Measurements from ENCODE around the gene SPINT2.

Gene SPINT2

GRCh38 chr19:38273499-38273898 lies 9.1 kb downstream of the SPINT2 start:
- TF ChIP-seq, protein P1, sequence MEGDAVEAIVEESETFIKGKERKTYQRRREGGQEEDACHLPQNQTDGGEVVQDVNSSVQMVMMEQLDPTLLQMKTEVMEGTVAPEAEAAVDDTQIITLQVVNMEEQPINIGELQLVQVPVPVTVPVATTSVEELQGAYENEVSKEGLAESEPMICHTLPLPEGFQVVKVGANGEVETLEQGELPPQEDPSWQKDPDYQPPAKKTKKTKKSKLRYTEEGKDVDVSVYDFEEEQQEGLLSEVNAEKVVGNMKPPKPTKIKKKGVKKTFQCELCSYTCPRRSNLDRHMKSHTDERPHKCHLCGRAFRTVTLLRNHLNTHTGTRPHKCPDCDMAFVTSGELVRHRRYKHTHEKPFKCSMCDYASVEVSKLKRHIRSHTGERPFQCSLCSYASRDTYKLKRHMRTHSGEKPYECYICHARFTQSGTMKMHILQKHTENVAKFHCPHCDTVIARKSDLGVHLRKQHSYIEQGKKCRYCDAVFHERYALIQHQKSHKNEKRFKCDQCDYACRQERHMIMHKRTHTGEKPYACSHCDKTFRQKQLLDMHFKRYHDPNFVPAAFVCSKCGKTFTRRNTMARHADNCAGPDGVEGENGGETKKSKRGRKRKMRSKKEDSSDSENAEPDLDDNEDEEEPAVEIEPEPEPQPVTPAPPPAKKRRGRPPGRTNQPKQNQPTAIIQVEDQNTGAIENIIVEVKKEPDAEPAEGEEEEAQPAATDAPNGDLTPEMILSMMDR (IDR thresholded peaks at IDR 0.05; ENCODE audit: low read depth, low read length, missing control alignments) = no peak
- no peaks in the 10 kb centered on the region for H3K27me3 ChIP-seq (replicated peaks)
- in situ Hi-C loops (cut with HindIII; ENCODE audit: low pct_ligation_motif_present, low sequenced_read_pairs) = no loop called here
- no peaks in the 10 kb centered on the region for H3K36me3 ChIP-seq (replicated peaks)
- no peak overlapping the region for H3K4me3 ChIP-seq (ENCODE audit: low read depth, low read length)
- H3K27ac ChIP-seq = no peak overlapping the region
- no peak for DNase-seq

DNA sequence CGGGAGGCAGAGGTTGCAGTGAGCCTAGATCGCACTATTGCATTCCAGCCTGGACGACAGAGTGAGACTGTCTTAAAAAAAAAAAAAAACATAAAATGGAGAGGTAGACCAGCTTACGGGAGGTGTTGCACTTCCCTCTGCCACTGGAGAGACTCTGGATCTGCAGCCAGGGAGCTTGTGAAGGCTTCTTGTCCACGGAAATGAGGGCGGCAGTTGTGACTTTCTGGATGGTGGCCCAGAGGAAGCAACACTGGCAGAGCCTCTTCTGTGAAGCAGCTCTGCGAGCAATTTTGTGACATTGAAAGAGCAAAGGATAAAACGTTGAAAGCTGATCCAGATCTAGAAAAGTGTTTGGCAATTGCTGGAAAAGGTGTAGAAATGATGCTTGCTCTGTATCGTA lies 10.4 kb downstream of the SPINT2 start:
- in situ Hi-C loops (cut with HindIII; ENCODE audit: low pct_ligation_motif_present, low sequenced_read_pairs) = no loop called here
- no peak for DNase-seq
- TF ChIP-seq, protein P1 (IDR thresholded peaks at IDR 0.05; ENCODE audit: low read depth, low read length, missing control alignments) = no peak
- no peaks in the 10 kb centered on the region for H3K27me3 ChIP-seq (replicated peaks)
- H3K4me3 ChIP-seq (ENCODE audit: low read depth, low read length) = no peak overlapping the region
- H3K36me3 ChIP-seq (replicated peaks) = no peaks in the 10 kb centered on the region
- no peak overlapping the region for H3K27ac ChIP-seq

- TF ChIP-seq, protein P1 (IDR thresholded peaks at IDR 0.05; ENCODE audit: low read depth, low read length, missing control alignments) = no peak
- Histone ChIP-seq H3K4me3 (ENCODE audit: low read depth, low read length) (no peak overlapping the region), H3K36me3 (replicated peaks) (no peaks in the 10 kb centered on the region), H3K27me3 (replicated peaks) (no peaks in the 10 kb centered on the region), H3K27ac (no peak overlapping the region)
- in situ Hi-C loops (cut with HindIII; ENCODE audit: low pct_ligation_motif_present, low sequenced_read_pairs) = no loop called here
- DNase-seq = no peak
Measured at GRCh38 chr19:38276942-38277517, 12.7 kb downstream of the SPINT2 start.

- Histone ChIP-seq H3K4me3 (ENCODE audit: low read depth, low read length) (no peak overlapping the region), H3K27me3 (replicated peaks) (no peaks in the 10 kb centered on the region), H3K36me3 (replicated peaks) (no peaks in the 10 kb centered on the region), H3K27ac (no peak overlapping the region)
- in situ Hi-C loops (cut with HindIII; ENCODE audit: low pct_ligation_motif_present, low sequenced_read_pairs) = no loop called here
- DNase-seq = no peak
- TF ChIP-seq, protein P1 (IDR thresholded peaks at IDR 0.05; ENCODE audit: low read depth, low read length, missing control alignments) = no peak
Measured at GRCh38 chr19:38277549-38277948, 13.2 kb downstream of the SPINT2 start.

- Histone ChIP-seq H3K36me3 (replicated peaks) (no peaks in the 10 kb centered on the region), H3K27me3 (replicated peaks) (no peaks in the 10 kb centered on the region), H3K4me3 (ENCODE audit: low read depth, low read length) (no peak overlapping the region), H3K27ac (no peak overlapping the region)
- no peak for DNase-seq
- TF ChIP-seq, protein P1 (IDR thresholded peaks at IDR 0.05; ENCODE audit: low read depth, low read length, missing control alignments) = no peak
- in situ Hi-C loops (cut with HindIII; ENCODE audit: low pct_ligation_motif_present, low sequenced_read_pairs) = no loop called here
Measured at GRCh38 chr19:38277969-38278680, 13.8 kb downstream of the SPINT2 start.
